HCT116 (cell line): ENCODE measurements around the gene LEO1. TPM values are rescaled to one million over a fixed set of nuclear protein-coding genes. Genes with fewer than 3 reads are reported as not detected.

Source experiments
- ATAC-seq: fragments of 200-7000 bp; cut with Tn5 transposase; 2 replicates; pipeline ENCODE4 v1.9.1; 2020; ENCODE audit warnings: mild to moderate bottlenecking, moderate library complexity
- BruUV-seq: library from RNA; stranded (reverse); fragments of 400-500 nt; replicated peaks from 2 replicates; lab custom pipeline; 2021; lab: Mats Ljungman, UMichigan
- CTCF ChIA-PET: fragments of 300-600 bp; sonication (Branson Sonifier 250); formaldehyde crosslinking; loops from one replicate; lab custom pipeline; 2021; ENCODE audit warnings: antibody characterized with exemption; lab: Charles Lee
- POLR2A ChIA-PET: fragments of 300-600, 350-600 bp; sonication (Branson Sonifier 250); formaldehyde crosslinking; loops from one replicate; lab custom pipeline; 2021; ENCODE audit warnings: antibody characterized with exemption; lab: Charles Lee
- RAD21 ChIA-PET, 2 experiments: fragments of 300-600 bp; sonication (Branson Sonifier 250); formaldehyde crosslinking; loops; one replicate each; lab custom pipeline; 2023; ENCODE audit warnings: low total read pairs in 2 of 2; ENCODE audit not compliant: uncharacterized antibody in 2 of 2, unreplicated experiment in 2 of 2, low non-redundant PET in 1 of 2; lab: Charles Lee
- DNase-seq: peaks from one replicate; pipeline ENCODE4 v3.0.0-alpha.2; 2010; ENCODE audit warnings: low read depth, low spot score
- H2AFZ ChIP-seq: fragments of 200-600 bp; shearing (Covaris generic), sonication (generic); 2 replicates; pipeline ENCODE4 v1.6.1; 2017; ENCODE audit warnings: low read depth, mixed run types, mixed read lengths, antibody characterized with exemption, low read length; ENCODE audit not compliant: poor library complexity, severe bottlenecking
- H3K27ac ChIP-seq: 2 replicates; pipeline ENCODE4 v1.5.1; 2012; ENCODE audit warnings: low read depth, low read length
- H3K27me3 ChIP-seq: fragments of 200-600 bp; sonication (generic); 2 replicates; pipeline ENCODE4 v1.6.1; 2016; ENCODE audit warnings: mixed run types, low read length, mixed read lengths; ENCODE audit not compliant: insufficient read depth
- H3K36me3 ChIP-seq, 2 experiments: fragments of 200-500 bp in 1 of 2; fragments of 200-600 bp in 1 of 2; sonication (Bioruptor generic) in 1 of 2; sonication (generic) in 1 of 2; 2 replicates each; pipeline versions ENCODE4 v1.5.1 to v1.6.1; 2014 to 2016; ENCODE audit warnings: low read length in 2 of 2, inconsistent platforms in 1 of 2, mixed read lengths in 1 of 2, mixed run types in 1 of 2; ENCODE audit not compliant: insufficient read depth in 2 of 2, control insufficient read depth in 1 of 2
- H3K4me1 ChIP-seq, 2 experiments: fragments of 200-600 bp in 1 of 2; sonication (generic) in 1 of 2; 2 replicates each; pipeline versions ENCODE4 v1.5.1 to v1.6.1; 2012 to 2017; ENCODE audit warnings: low read length in 2 of 2, inconsistent platforms in 1 of 2, mild to moderate bottlenecking in 1 of 2, mixed read lengths in 1 of 2, mixed run types in 1 of 2, moderate library complexity in 1 of 2; ENCODE audit not compliant: insufficient read depth in 2 of 2, control insufficient read depth in 1 of 2
- H3K4me2 ChIP-seq: fragments of 200-600 bp; sonication (generic); 2 replicates; pipeline ENCODE4 v1.6.1; 2017; ENCODE audit warnings: mixed run types, low read length, mixed read lengths
- H3K4me3 ChIP-seq, 2 experiments: fragments of 200-600 bp in 1 of 2; sonication (generic) in 1 of 2; replicated peaks in 1 of 2; 2 replicates each; pipeline ENCODE4 v1.5.1; 2011 to 2016; ENCODE audit warnings: low read length in 2 of 2, control low read depth in 1 of 2, low read depth in 1 of 2, mild to moderate bottlenecking in 1 of 2, mixed read lengths in 1 of 2, mixed run types in 1 of 2
- H3K79me2 ChIP-seq: fragments of 200-600 bp; sonication (generic); 2 replicates; pipeline ENCODE4 v1.6.1; 2017; ENCODE audit warnings: mild to moderate bottlenecking, mixed run types, low read length, moderate library complexity, mixed read lengths; ENCODE audit not compliant: insufficient read depth
- H3K9ac ChIP-seq: fragments of 200-600 bp; sonication (generic); 2 replicates; pipeline ENCODE4 v1.6.1; 2016; ENCODE audit warnings: low read length, mixed read lengths
- H3K9me2 ChIP-seq: fragments of 200-600 bp; sonication (generic), shearing (Covaris generic); 2 replicates; pipeline ENCODE4 v1.6.1; 2017; ENCODE audit warnings: mixed run types, mild to moderate bottlenecking, moderate library complexity; ENCODE audit not compliant: insufficient read depth
- H3K9me3 ChIP-seq, 2 experiments: fragments of 200-500 bp in 1 of 2; fragments of 200-600 bp in 1 of 2; sonication (Bioruptor generic) in 1 of 2; sonication (generic) in 1 of 2; 2 replicates each; pipeline ENCODE4 v1.6.1; 2014 to 2017; ENCODE audit warnings: low read length in 2 of 2, mixed read lengths in 2 of 2, inconsistent platforms in 1 of 2, low read depth in 1 of 2, mild to moderate bottlenecking in 1 of 2, mixed run types in 1 of 2, moderate library complexity in 1 of 2; ENCODE audit not compliant: control insufficient read depth in 1 of 2, insufficient read depth in 1 of 2
- H4K20me1 ChIP-seq: fragments of 200-600 bp; sonication (generic), shearing (Covaris generic); 2 replicates; pipeline ENCODE4 v1.6.1; 2017; ENCODE audit warnings: mixed run types, mild to moderate bottlenecking, moderate library complexity; ENCODE audit not compliant: insufficient read depth
- ATF3 ChIP-seq: IDR thresholded peaks from 2 replicates; pipeline ENCODE4 v1.6.1; 2012
- CTCF ChIP-seq, 3 experiments: fragments of 200-600 bp in 1 of 3; sonication (generic) in 1 of 3; IDR thresholded peaks in 2 of 3; conservative IDR thresholded peaks in 1 of 3; 2 replicates each; pipeline ENCODE4 v1.5.1; 2012 to 2017; ENCODE audit warnings: low read depth in 2 of 3, low read length in 2 of 3, antibody characterized with exemption in 1 of 3, borderline replicate concordance in 1 of 3, control low read depth in 1 of 3, mild to moderate bottlenecking in 1 of 3, mixed read lengths in 1 of 3, mixed run types in 1 of 3, moderate library complexity in 1 of 3; ENCODE audit not compliant: insufficient read depth in 1 of 3
- EGR1 ChIP-seq: IDR thresholded peaks from 2 replicates; pipeline ENCODE4 v1.6.1; 2012; ENCODE audit warnings: low read depth
- ELF1 ChIP-seq: IDR thresholded peaks from 2 replicates; pipeline ENCODE4 v1.6.1; 2012; ENCODE audit warnings: low read depth, borderline replicate concordance
- RAD21 ChIP-seq: IDR thresholded peaks from 2 replicates; pipeline ENCODE4 v1.6.1; 2012; ENCODE audit warnings: low read depth, mild to moderate bottlenecking
- REST ChIP-seq: IDR thresholded peaks from 2 replicates; pipeline ENCODE4 v1.6.1; 2012; ENCODE audit warnings: low read depth
- SP1 ChIP-seq: IDR thresholded peaks from 2 replicates; pipeline ENCODE4 v1.6.1; 2012; ENCODE audit warnings: low read depth
- SRF ChIP-seq: IDR thresholded peaks from 2 replicates; pipeline ENCODE4 v1.6.1; 2012; ENCODE audit warnings: low read depth
- YY1 ChIP-seq: IDR thresholded peaks from 2 replicates; pipeline ENCODE4 v1.6.1; 2011; ENCODE audit warnings: low read length, low read depth, moderate library complexity, mild to moderate bottlenecking; ENCODE audit not compliant: insufficient replicate concordance; ENCODE audit errors: extremely low read depth
- ZBTB33 ChIP-seq: IDR thresholded peaks from 2 replicates; pipeline ENCODE4 v1.6.1; 2011; ENCODE audit warnings: mild to moderate bottlenecking, low read length, moderate library complexity; ENCODE audit not compliant: insufficient replicate concordance; ENCODE audit errors: extremely low read depth
- ZNF274 ChIP-seq: fragments of 200-500 bp; sonication (Bioruptor generic); IDR thresholded peaks from 2 replicates; pipeline ENCODE4 v1.6.1; 2014; ENCODE audit warnings: mild to moderate bottlenecking, low read depth, low read length, inconsistent platforms
- intact Hi-C: fragments of 100-400 bp; cut with micrococcal nuclease; formaldehyde crosslinking; loops from 2 replicates; pipeline ENCODE4 v1.10.0; 2022
- total RNA-seq: library from RNA; stranded (reverse); gene quantifications from one replicate; pipeline ENCODE4 v1.2.1, GENCODE V29; 2021; ENCODE audit not compliant: unreplicated experiment

Gene LEO1
- total RNA-seq, 1 experiment from 2014 or later, result 27.8 TPM

- TF ChIP-seq REST (no peak), SRF (no peak), EGR1 (no peak), ELF1 (no peak), ZNF274 (no peak), ATF3 (no peak)
Observed at GRCh38 chr15:51924156-51925068, 47.2 kb downstream of the LEO1 start (continued).

GRCh38 chr15:51917493-51917892 lies 54.1 kb downstream of the LEO1 start:
- H3K9ac ChIP-seq, result no peak overlapping the region
- ATAC-seq (peak; percentile 99), DNase-seq (peak; percentile 64)
- no peaks in the 10 kb centered on the region for H3K79me2 ChIP-seq
- H3K9me2 ChIP-seq, result no peaks in the 10 kb centered on the region
- ChIA-PET POLR2A (no interaction called here), CTCF (interaction anchor here (0.6 to 2.0 kb wide), 7 partner anchors 10 to 267 kb away, joined by 5 to 15 read pairs (median 7); no protein-coding TSS in a partner anchor), RAD21 (interaction anchor here in 1 of 2 experiments (0.7 to 0.9 kb wide), 2 partner anchors 134 to 141 kb away, joined by 3 read pairs; no protein-coding TSS in a partner anchor)
- no peaks in the 10 kb centered on the region for H3K4me1 ChIP-seq
- no peak for TF ChIP-seq SP1
- no peak for TF ChIP-seq ZBTB33
- TF ChIP-seq EGR1, result no peak
- peak; percentile 12 for TF ChIP-seq YY1
- no peak for TF ChIP-seq SRF
- peak; percentile 51 to 66 (median 62); a peak in 5 of 6 replicates for TF ChIP-seq CTCF (IDR thresholded peaks at IDR 0.05 in 2 of 3, conservative IDR thresholded peaks at IDR 0.05 in 1 of 3; ENCODE audit: borderline replicate concordance in 1 of 3, insufficient read depth in 1 of 3, low read depth in 2 of 3, low read length in 2 of 3)
- TF ChIP-seq RAD21, result peak; percentile 76
- no peak overlapping the region for H2AFZ ChIP-seq
- no peak overlapping the region for H3K27ac ChIP-seq
- no peaks in the 10 kb centered on the region for H3K9me3 ChIP-seq
- no peaks in the 10 kb centered on the region for H3K27me3 ChIP-seq
- peaks cover 11 to 17% of the 10 kb centered on the region in 2 experiments for H3K36me3 ChIP-seq
- intact Hi-C loops, result loop anchor here (1.0 kb wide), 1 partner anchor 267 kb away; no protein-coding TSS in a partner anchor
- BruUV-seq, result no TSS peak
- H3K4me3 ChIP-seq, result no peak overlapping the region
- peaks cover 4% of the 10 kb centered on the region; the same call in 1 of the 2 replicates for H4K20me1 ChIP-seq
- H3K4me2 ChIP-seq, result no peak overlapping the region
